HepG2 (cell line): Measurements from ENCODE around the gene FANCM. TPM values are rescaled to one million over a fixed set of nuclear protein-coding genes. Genes with fewer than 3 reads are reported as not detected.

Experiments used
- ATAC-seq: fragments of 200-7000 bp; cut with Tn5 transposase; 3 replicates; pipeline ENCODE4 v1.9.1; 2020; ENCODE audit warnings: mild to moderate bottlenecking, moderate library complexity
- BruUV-seq: library from RNA; stranded (reverse); fragments of 400-500 nt; replicated peaks from 2 replicates; lab custom pipeline; 2021; lab: Mats Ljungman, UMichigan
- CTCF ChIA-PET: fragments of 300-600 bp; formaldehyde crosslinking; extraction: SDS; loops from one replicate; lab custom pipeline; 2021; ENCODE audit warnings: low total read pairs, inconsistent platforms, low intra/inter-chr PET ratio; lab: Yijun Ruan, JAX
- POLR2A ChIA-PET: fragments of 350-600 bp; sonication (Branson Sonifier 250); formaldehyde crosslinking; loops from one replicate; lab custom pipeline; 2020; ENCODE audit warnings: antibody characterized with exemption, inconsistent platforms; lab: Yijun Ruan, JAX
- DNase-seq: peaks from one replicate; pipeline ENCODE4 v3.0.0-alpha.2; 2015; ENCODE audit warnings: low spot score
- FAIRE-seq: peaks from 3 replicates; lab custom pipeline; 2011; peaks lifted over from hg19 to GRCh38; lab: Jason Lieb, UNC
- H2AFZ ChIP-seq: one replicate; pipeline ENCODE4 v1.6.1; 2011; ENCODE audit warnings: low read length, inconsistent platforms
- H3K27ac ChIP-seq: fragments of 300-600 bp; 3 replicates; pipeline ENCODE4 v1.8.0; 2011; ENCODE audit warnings: mixed run types, mild to moderate bottlenecking, mixed read lengths, low read length, inconsistent platforms; ENCODE audit not compliant: insufficient read depth; ENCODE audit errors: extremely low read length
- H3K27me3 ChIP-seq, 2 experiments: fragments of 200-600 bp in 1 of 2; 2 replicates in 1 of 2; 3 replicates in 1 of 2; pipeline versions ENCODE4 v1.6.0 to v1.8.0; 2011; ENCODE audit warnings: low read length in 2 of 2, mild to moderate bottlenecking in 2 of 2, moderate library complexity in 2 of 2, inconsistent platforms in 1 of 2; ENCODE audit not compliant: insufficient read depth in 2 of 2, control insufficient read depth in 1 of 2
- H3K36me3 ChIP-seq, 2 experiments: fragments of 200-600 bp in 1 of 2; replicated peaks in 1 of 2; 2 replicates in 1 of 2; 3 replicates in 1 of 2; pipeline versions ENCODE4 v1.5.1 to v1.8.0; 2011; ENCODE audit warnings: low read length in 2 of 2, inconsistent platforms in 1 of 2; ENCODE audit not compliant: insufficient read depth in 2 of 2, control insufficient read depth in 1 of 2
- H3K4me1 ChIP-seq: 2 replicates; pipeline ENCODE4 v1.5.1; 2012; ENCODE audit warnings: low read length, inconsistent platforms; ENCODE audit not compliant: insufficient read depth
- H3K4me2 ChIP-seq: 2 replicates; pipeline ENCODE4 v1.6.0; 2011; ENCODE audit warnings: low read depth, low read length, inconsistent platforms
- H3K4me3 ChIP-seq, 3 experiments: fragments of 200-600 bp in 1 of 3; sonication (generic), shearing (Covaris generic) in 1 of 3; replicated peaks in 1 of 3; 2 replicates each; pipeline ENCODE4 v1.5.1; 2011 to 2016; ENCODE audit warnings: low read length in 3 of 3, inconsistent platforms in 2 of 3, low read depth in 2 of 3, mild to moderate bottlenecking in 2 of 3, control low read depth in 1 of 3, mixed read lengths in 1 of 3; ENCODE audit not compliant: insufficient read depth in 1 of 3
- H3K79me2 ChIP-seq: one replicate; pipeline ENCODE4 v1.6.1; 2011; ENCODE audit warnings: low read length, inconsistent platforms; ENCODE audit not compliant: insufficient read depth
- H3K9ac ChIP-seq: 2 replicates; pipeline ENCODE4 v1.6.0; 2011; ENCODE audit warnings: mild to moderate bottlenecking, low read depth, low read length, inconsistent platforms; ENCODE audit not compliant: insufficient read depth
- H3K9me3 ChIP-seq: 2 replicates; pipeline ENCODE4 v1.5.1; 2012; ENCODE audit warnings: mild to moderate bottlenecking, low read length
- H4K20me1 ChIP-seq: 2 replicates; pipeline ENCODE4 v1.6.0; 2011; ENCODE audit warnings: inconsistent platforms, mild to moderate bottlenecking, low read length, moderate library complexity; ENCODE audit not compliant: insufficient read depth
- FOXP4 ChIP-seq: sonication (generic); formaldehyde crosslinking; IDR thresholded peaks from 2 replicates; pipeline ENCODE4 v1.4.0; 2020; ENCODE audit warnings: missing genetic modification reagents
- GABPB1 ChIP-seq: IDR thresholded peaks from 2 replicates; pipeline ENCODE4 v1.6.1; 2016; ENCODE audit warnings: mild to moderate bottlenecking, missing genetic modification reagents, moderate library complexity, missing compliant biosample characterization
- GMEB2 ChIP-seq: IDR thresholded peaks from 2 replicates; pipeline ENCODE4 v1.6.1; 2016; ENCODE audit warnings: missing biosample characterization, missing genetic modification reagents, low read depth
- HMGA1 ChIP-seq: sonication (generic); formaldehyde crosslinking; conservative IDR thresholded peaks from 2 replicates; pipeline ENCODE4 v1.4.0; 2020; ENCODE audit warnings: missing genetic modification reagents
- HNF4G ChIP-seq, 2 experiments: sonication (generic) in 1 of 2; formaldehyde crosslinking in 1 of 2; IDR thresholded peaks; 2 replicates each; pipeline versions ENCODE4 v1.4.0 to v1.6.1; 2011 to 2020; ENCODE audit warnings: borderline replicate concordance in 2 of 2, low read depth in 2 of 2, mild to moderate bottlenecking in 2 of 2, low read length in 1 of 2, missing genetic modification reagents in 1 of 2, moderate library complexity in 1 of 2
- MED1 ChIP-seq: sonication (generic); formaldehyde crosslinking; IDR thresholded peaks from 2 replicates; pipeline ENCODE4 v1.4.0; 2020; ENCODE audit warnings: missing genetic modification reagents
- ZBTB20 ChIP-seq: sonication (generic); formaldehyde crosslinking; IDR thresholded peaks from 2 replicates; pipeline ENCODE4 v1.8.1; 2023; ENCODE audit warnings: missing genetic modification reagents, low read depth, mild to moderate bottlenecking, borderline replicate concordance
- ZNF232 ChIP-seq: sonication (generic); formaldehyde crosslinking; IDR thresholded peaks from 2 replicates; pipeline ENCODE4 v1.4.0; 2020; ENCODE audit warnings: missing genetic modification reagents, borderline replicate concordance
- ZNF543 ChIP-seq: sonication (generic); formaldehyde crosslinking; IDR thresholded peaks from 2 replicates; pipeline ENCODE4 v1.4.0; 2020; ENCODE audit warnings: mild to moderate bottlenecking, missing genetic modification reagents
- ZNF672 ChIP-seq: sonication (generic); formaldehyde crosslinking; IDR thresholded peaks from 2 replicates; pipeline ENCODE4 v1.8.1; 2022; ENCODE audit warnings: missing genetic modification reagents
- WGBS: methylation state at CpG from one replicate; pipeline ENCODE4 v1.1.6; 2017; ENCODE audit warnings: low lambda C conversion rate; 5-methylcytosine and 5-hydroxymethylcytosine counted together
- in situ Hi-C: cut with HindIII; loops from 2 replicates; pipeline ENCODE4 v1.10.0; 2017; ENCODE audit warnings: low pct_unique_long_range_greater_than_20kb; ENCODE audit not compliant: extremely low pct_ligation_motif_present
- intact Hi-C: fragments of 100-400 bp; cut with micrococcal nuclease; formaldehyde crosslinking; loops from one replicate; pipeline ENCODE4 v1.10.0; 2022; ENCODE audit not compliant: unreplicated experiment
- polyA plus RNA-seq, 8 experiments: library from polyadenylated mRNA; depleted of rRNA in 3 of 8; stranded (reverse) in 7 of 8; unstranded in 1 of 8; fragments of >200 nt; fragmentation: Illumina TruSeq in 4 of 8; extraction: Trizol in 4 of 8; gene quantifications; 2 replicates each; pipeline versions ENCODE4 v1.2.1 to v1.2.3, GENCODE V29; 2011 to 2016; ENCODE audit warnings: low read depth in 4 of 8, missing spikeins in 1 of 8, mixed read lengths in 1 of 8; ENCODE audit not compliant: insufficient read depth in 1 of 8
- total RNA-seq, 5 experiments: library from RNA; depleted of rRNA; stranded (reverse); fragments of >200 nt; fragmentation: Illumina TruSeq; extraction: Trizol; gene quantifications; 2 replicates each; pipeline ENCODE4 v1.2.3, GENCODE V29; 2016; ENCODE audit warnings: low read depth in 1 of 5
- TF ChIP-seq, protein P1 (sequence below): sonication (generic); formaldehyde crosslinking; IDR thresholded peaks from 2 replicates; pipeline ENCODE4 v1.4.0; 2020; ENCODE audit warnings: missing genetic modification reagents
- TF ChIP-seq, protein P2 (sequence below): sonication (generic); formaldehyde crosslinking; IDR thresholded peaks from 2 replicates; pipeline ENCODE4 v1.9.0; 2021; ENCODE audit warnings: missing genetic modification reagents, borderline replicate concordance

Gene FANCM
- total and polyA plus RNA-seq, 2 of the 13 experiments (the other 11 are each of a cell fraction or from before 2014, with no cell fraction given) = 2.6 to 10.4 TPM

DNA sequence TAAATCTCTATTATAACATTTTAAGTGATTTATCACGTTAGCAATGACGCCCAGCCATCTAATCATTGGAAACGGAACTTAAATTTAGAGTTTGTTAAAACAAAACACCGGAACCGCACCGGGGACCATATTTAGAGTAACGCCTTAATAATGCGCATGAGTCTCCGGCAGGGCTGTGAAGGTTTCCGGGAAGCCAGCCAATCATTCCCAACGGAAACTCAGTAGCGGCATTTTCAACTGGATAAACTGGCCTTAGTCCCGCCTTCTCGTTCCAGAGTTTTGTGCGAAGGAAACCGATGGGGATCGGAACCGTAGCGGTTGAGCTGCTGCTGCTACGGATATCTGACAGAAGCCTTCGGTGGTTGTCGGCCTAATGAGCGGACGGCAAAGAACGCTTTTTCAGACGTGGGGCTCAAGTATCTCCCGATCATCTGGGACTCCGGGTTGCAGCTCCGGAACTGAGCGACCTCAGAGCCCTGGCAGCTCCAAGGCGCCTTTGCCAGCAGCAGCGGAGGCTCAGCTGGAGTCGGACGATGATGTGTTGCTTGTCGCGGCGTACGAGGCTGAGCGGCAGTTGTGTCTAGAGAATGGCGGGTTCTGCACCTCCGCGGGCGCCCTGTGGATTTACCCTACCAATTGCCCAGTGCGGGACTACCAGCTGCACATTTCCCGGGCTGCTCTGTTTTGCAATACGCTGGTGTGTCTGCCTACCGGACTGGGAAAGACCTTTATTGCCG, at the start of gene FANCM (continued):
- TF ChIP-seq, protein P1, sequence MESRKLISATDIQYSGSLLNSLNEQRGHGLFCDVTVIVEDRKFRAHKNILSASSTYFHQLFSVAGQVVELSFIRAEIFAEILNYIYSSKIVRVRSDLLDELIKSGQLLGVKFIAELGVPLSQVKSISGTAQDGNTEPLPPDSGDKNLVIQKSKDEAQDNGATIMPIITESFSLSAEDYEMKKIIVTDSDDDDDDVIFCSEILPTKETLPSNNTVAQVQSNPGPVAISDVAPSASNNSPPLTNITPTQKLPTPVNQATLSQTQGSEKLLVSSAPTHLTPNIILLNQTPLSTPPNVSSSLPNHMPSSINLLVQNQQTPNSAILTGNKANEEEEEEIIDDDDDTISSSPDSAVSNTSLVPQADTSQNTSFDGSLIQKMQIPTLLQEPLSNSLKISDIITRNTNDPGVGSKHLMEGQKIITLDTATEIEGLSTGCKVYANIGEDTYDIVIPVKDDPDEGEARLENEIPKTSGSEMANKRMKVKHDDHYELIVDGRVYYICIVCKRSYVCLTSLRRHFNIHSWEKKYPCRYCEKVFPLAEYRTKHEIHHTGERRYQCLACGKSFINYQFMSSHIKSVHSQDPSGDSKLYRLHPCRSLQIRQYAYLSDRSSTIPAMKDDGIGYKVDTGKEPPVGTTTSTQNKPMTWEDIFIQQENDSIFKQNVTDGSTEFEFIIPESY (CRISPR knock-in tag) = no peak
- TF ChIP-seq HMGA1 (CRISPR knock-in tag) (no peak), MED1 (peak; percentile 48)

- H3K27ac ChIP-seq = no peak overlapping the region
- no peak for TF ChIP-seq ZNF672 (CRISPR knock-in tag)
- TF ChIP-seq, protein P2, sequence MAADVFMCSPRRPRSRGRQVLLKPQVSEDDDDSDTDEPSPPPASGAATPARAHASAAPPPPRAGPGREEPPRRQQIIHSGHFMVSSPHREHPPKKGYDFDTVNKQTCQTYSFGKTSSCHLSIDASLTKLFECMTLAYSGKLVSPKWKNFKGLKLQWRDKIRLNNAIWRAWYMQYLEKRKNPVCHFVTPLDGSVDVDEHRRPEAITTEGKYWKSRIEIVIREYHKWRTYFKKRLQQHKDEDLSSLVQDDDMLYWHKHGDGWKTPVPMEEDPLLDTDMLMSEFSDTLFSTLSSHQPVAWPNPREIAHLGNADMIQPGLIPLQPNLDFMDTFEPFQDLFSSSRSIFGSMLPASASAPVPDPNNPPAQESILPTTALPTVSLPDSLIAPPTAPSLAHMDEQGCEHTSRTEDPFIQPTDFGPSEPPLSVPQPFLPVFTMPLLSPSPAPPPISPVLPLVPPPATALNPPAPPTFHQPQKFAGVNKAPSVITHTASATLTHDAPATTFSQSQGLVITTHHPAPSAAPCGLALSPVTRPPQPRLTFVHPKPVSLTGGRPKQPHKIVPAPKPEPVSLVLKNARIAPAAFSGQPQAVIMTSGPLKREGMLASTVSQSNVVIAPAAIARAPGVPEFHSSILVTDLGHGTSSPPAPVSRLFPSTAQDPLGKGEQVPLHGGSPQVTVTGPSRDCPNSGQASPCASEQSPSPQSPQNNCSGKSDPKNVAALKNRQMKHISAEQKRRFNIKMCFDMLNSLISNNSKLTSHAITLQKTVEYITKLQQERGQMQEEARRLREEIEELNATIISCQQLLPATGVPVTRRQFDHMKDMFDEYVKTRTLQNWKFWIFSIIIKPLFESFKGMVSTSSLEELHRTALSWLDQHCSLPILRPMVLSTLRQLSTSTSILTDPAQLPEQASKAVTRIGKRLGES (CRISPR knock-in tag) = no peak
- no peak for TF ChIP-seq FOXP4
- TF ChIP-seq GABPB1 (CRISPR knock-in tag) = no peak
- TF ChIP-seq ZBTB20 (CRISPR knock-in tag) = no peak
- TF ChIP-seq ZNF232 (CRISPR knock-in tag) = no peak
- no peak for TF ChIP-seq GMEB2 (CRISPR knock-in tag)
- TF ChIP-seq ZNF543 (CRISPR knock-in tag) = no peak
- TF ChIP-seq HNF4G (IDR thresholded peaks at IDR 0.05; ENCODE audit: borderline replicate concordance, low read depth, low read length) = no peak
- no peak for TF ChIP-seq HNF4G (CRISPR knock-in tag; IDR thresholded peaks at IDR 0.05; ENCODE audit: borderline replicate concordance, low read depth)
Measured at GRCh38 chr14:45089813-45090212, 45.9 kb upstream of the FANCM start.

More at GRCh38 chr14:45089813-45090212, 45.9 kb upstream of the FANCM start:
- 92% methylated on average over 1 of the region's 1 CpG for WGBS
- intact Hi-C loops = no loop called here
- Histone ChIP-seq H4K20me1 (peaks cover 54% of the 10 kb centered on the region), H3K4me1 (peaks cover 60% of the 10 kb centered on the region), H3K9ac (no peak overlapping the region), H3K36me3 (peaks cover 2 to 15% of the 10 kb centered on the region in 2 experiments; a peak in 3 of 5 replicates), H3K9me3 (no peaks in the 10 kb centered on the region), H2AFZ (no peak overlapping the region), H3K27me3 (no peaks in the 10 kb centered on the region), H3K79me2 (peaks cover 97% of the 10 kb centered on the region), H3K4me2 (no peak overlapping the region), H3K4me3 (no peak overlapping the region)
- ChIA-PET POLR2A (no interaction called here), CTCF (no interaction called here)
- ATAC-seq (no peak), DNase-seq (no peak), FAIRE-seq (no peak)
- BruUV-seq = no TSS peak
- in situ Hi-C loops = no loop called here
